Uterus (tissue), 2 donors: Measurements from ENCODE around the gene TRABD2B.

Experiments
- CTCF ChIP-seq, 4 experiments: fragments of 200-600 bp in 2 of 4; fragments of 450-650 bp in 2 of 4; sonication (generic) in 2 of 4; IDR thresholded peaks; one replicate each; pipeline ENCODE4 v1.5.1; 2016 to 2019; ENCODE audit warnings: antibody characterized with exemption in 4 of 4, mild to moderate bottlenecking in 2 of 4, moderate library complexity in 1 of 4
- POLR2A ChIP-seq, 2 donors: fragments of 450-650 bp; IDR thresholded peaks; one replicate each; pipeline ENCODE4 v1.6.1; 2016; ENCODE audit warnings: antibody characterized with exemption in 2 of 2, mild to moderate bottlenecking in 1 of 2, moderate library complexity in 1 of 2

- TF ChIP-seq POLR2A (IDR thresholded peaks at IDR 0.05) (no peak), CTCF (IDR thresholded peaks at IDR 0.05) (no peak)
Observed at GRCh38 chr1:47998396-47998990, 1.3 kb upstream of the TRABD2B start.
